Transverse colon (tissue), 4 donors: ENCODE measurements around the gene MTRF1.

Experiments
- EP300 ChIP-seq: sonication (generic); formaldehyde crosslinking; IDR thresholded peaks from one replicate; pipeline ENCODE4 v1.6.1; 2017; ENCODE audit warnings: antibody characterized with exemption, low read depth
- POLR2A ChIP-seq: fragments of 450-650 bp; IDR thresholded peaks from one replicate; pipeline ENCODE4 v1.6.1; 2016; ENCODE audit warnings: antibody characterized with exemption, mild to moderate bottlenecking, moderate library complexity
- POLR2AphosphoS5 ChIP-seq, 3 donors: sonication (generic); formaldehyde crosslinking; IDR thresholded peaks; one replicate each; pipeline ENCODE4 v1.6.1; 2016; ENCODE audit warnings: antibody characterized with exemption in 3 of 3
- TF ChIP-seq, protein P1 (sequence below), 5 experiments: fragments of 200-600 bp in 3 of 5; fragments of 450-650 bp in 2 of 5; sonication (generic) in 3 of 5; IDR thresholded peaks; 1 replicate in 2 of 5; 2 replicates in 3 of 5; pipeline ENCODE4 v1.5.1; 2016 to 2017; ENCODE audit warnings: antibody characterized with exemption in 5 of 5, inconsistent platforms in 3 of 5, mild to moderate bottlenecking in 2 of 5, moderate library complexity in 1 of 5

DNA sequence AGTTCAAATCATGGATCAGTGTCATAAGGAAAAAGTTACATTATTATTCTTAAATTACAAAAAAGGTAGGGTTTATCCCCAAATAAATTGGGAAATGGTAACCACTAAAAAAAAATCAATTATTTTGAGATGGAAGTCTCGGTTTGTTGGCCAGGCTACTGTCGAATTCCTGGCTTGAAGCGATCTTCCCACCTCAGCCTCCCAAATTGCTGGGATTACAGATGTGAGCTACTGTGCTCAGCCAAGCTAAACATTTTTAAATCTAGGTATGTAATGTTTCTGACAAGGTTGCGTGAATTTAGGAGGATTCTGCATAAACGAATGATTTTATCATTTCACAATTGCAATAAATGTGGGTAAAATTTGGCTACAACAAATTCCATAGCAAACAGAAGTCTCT lies 49.7 kb upstream of the MTRF1 start:
- TF ChIP-seq EP300 (no peak), POLR2A (no peak), POLR2AphosphoS5 (IDR thresholded peaks at IDR 0.05) (no peak)
- TF ChIP-seq, protein P1, sequence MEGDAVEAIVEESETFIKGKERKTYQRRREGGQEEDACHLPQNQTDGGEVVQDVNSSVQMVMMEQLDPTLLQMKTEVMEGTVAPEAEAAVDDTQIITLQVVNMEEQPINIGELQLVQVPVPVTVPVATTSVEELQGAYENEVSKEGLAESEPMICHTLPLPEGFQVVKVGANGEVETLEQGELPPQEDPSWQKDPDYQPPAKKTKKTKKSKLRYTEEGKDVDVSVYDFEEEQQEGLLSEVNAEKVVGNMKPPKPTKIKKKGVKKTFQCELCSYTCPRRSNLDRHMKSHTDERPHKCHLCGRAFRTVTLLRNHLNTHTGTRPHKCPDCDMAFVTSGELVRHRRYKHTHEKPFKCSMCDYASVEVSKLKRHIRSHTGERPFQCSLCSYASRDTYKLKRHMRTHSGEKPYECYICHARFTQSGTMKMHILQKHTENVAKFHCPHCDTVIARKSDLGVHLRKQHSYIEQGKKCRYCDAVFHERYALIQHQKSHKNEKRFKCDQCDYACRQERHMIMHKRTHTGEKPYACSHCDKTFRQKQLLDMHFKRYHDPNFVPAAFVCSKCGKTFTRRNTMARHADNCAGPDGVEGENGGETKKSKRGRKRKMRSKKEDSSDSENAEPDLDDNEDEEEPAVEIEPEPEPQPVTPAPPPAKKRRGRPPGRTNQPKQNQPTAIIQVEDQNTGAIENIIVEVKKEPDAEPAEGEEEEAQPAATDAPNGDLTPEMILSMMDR (IDR thresholded peaks at IDR 0.05): no peak
